KMS-11 (cell line): ENCODE data around the gene THEMIS.
"Not testable (repeated sequence)": the region's sequence is repeated elsewhere in the genome, so short reads cannot be mapped to it uniquely, and the experiment has no call there.

Source experiments
- H2AFZ ChIP-seq: fragments of 200-600 bp; sonication (generic); 2 replicates; pipeline ENCODE4 v1.6.1; 2016; ENCODE audit warnings: antibody characterized with exemption, mixed run types, low read depth
- H3K27ac ChIP-seq: fragments of 200-600 bp; sonication (generic); 2 replicates; pipeline ENCODE4 v1.6.1; 2016; ENCODE audit warnings: mild to moderate bottlenecking, mixed run types
- H3K27me3 ChIP-seq: fragments of 200-600 bp; sonication (generic); 2 replicates; pipeline ENCODE4 v1.6.1; 2017; ENCODE audit warnings: mild to moderate bottlenecking, low read depth, mixed run types, moderate library complexity; ENCODE audit not compliant: insufficient read depth
- H3K36me3 ChIP-seq: fragments of 200-600 bp; sonication (generic); 2 replicates; pipeline ENCODE4 v1.6.1; 2017; ENCODE audit warnings: mild to moderate bottlenecking, mixed run types; ENCODE audit not compliant: insufficient read depth
- H3K4me1 ChIP-seq: fragments of 200-600 bp; sonication (generic); 2 replicates; pipeline ENCODE4 v1.6.1; 2016; ENCODE audit warnings: mild to moderate bottlenecking, low read depth, mixed run types; ENCODE audit not compliant: poor library complexity, severe bottlenecking
- H3K4me2 ChIP-seq: fragments of 200-600 bp; sonication (generic); 2 replicates; pipeline ENCODE4 v1.7.0; 2016; ENCODE audit warnings: mild to moderate bottlenecking, mixed run types
- H3K4me3 ChIP-seq: fragments of 200-600 bp; sonication (generic); IDR thresholded peaks from 2 replicates; pipeline ENCODE4 v1.6.1; 2017; ENCODE audit warnings: low read depth, low read length, mixed read lengths; ENCODE audit not compliant: insufficient read depth
- H3K79me2 ChIP-seq: fragments of 200-600 bp; sonication (generic); 2 replicates; pipeline ENCODE4 v1.6.1; 2016; ENCODE audit warnings: low read depth, mixed run types; ENCODE audit not compliant: insufficient read depth
- H3K9ac ChIP-seq: fragments of 200-600 bp; sonication (generic); 2 replicates; pipeline ENCODE4 v1.6.1; 2016; ENCODE audit warnings: mild to moderate bottlenecking, mixed run types
- H4K20me1 ChIP-seq: fragments of 200-600 bp; sonication (generic); 2 replicates; pipeline ENCODE4 v1.6.1; 2016; ENCODE audit warnings: mild to moderate bottlenecking, mixed run types; ENCODE audit not compliant: insufficient read depth
- CTCF ChIP-seq: fragments of 200-600 bp; sonication (generic); conservative IDR thresholded peaks from 2 replicates; pipeline ENCODE4 v1.6.1; 2017; ENCODE audit warnings: low read depth, mild to moderate bottlenecking, antibody characterized with exemption, low read length, moderate library complexity, mixed read lengths

The THEMIS gene

GRCh38 chr6:127891731-127892326 is 9.0 kb downstream of the THEMIS start:
- Histone ChIP-seq H3K79me2 (peaks cover 100% of the 10 kb centered on the region), H3K36me3 (peaks cover 7% of the 10 kb centered on the region), H4K20me1 (no peaks in the 10 kb centered on the region), H3K27me3 (no peaks in the 10 kb centered on the region), H3K9ac (peak overlapping the region; percentile 94; the same call in 1 of the 2 replicates), H3K27ac (peak overlapping the region; percentile 96; the same call in 1 of the 2 replicates), H3K4me3 (no peak overlapping the region), H2AFZ (no peak overlapping the region), H3K4me2 (peak overlapping the region; percentile 92), H3K4me1 (peaks cover 70% of the 10 kb centered on the region)
- TF ChIP-seq CTCF = no peak

- H3K79me2 ChIP-seq = peaks cover 99% of the 10 kb centered on the region
- TF ChIP-seq CTCF = no peak
- no peak overlapping the region for H2AFZ ChIP-seq
- H3K4me3 ChIP-seq = no peak overlapping the region
- H4K20me1 ChIP-seq = no peaks in the 10 kb centered on the region
- H3K36me3 ChIP-seq = no peaks in the 10 kb centered on the region
- no peaks in the 10 kb centered on the region for H3K27me3 ChIP-seq
- H3K4me1 ChIP-seq = peaks cover 99% of the 10 kb centered on the region
- no peak overlapping the region for H3K9ac ChIP-seq
- peak overlapping the region; percentile 65 for H3K4me2 ChIP-seq
- H3K27ac ChIP-seq = peak overlapping the region; percentile 99; the same call in 1 of the 2 replicates
Measured at GRCh38 chr6:127886603-127887002, 14.3 kb downstream of the THEMIS start.

GRCh38 chr6:127884134-127884533 is 16.7 kb downstream of the THEMIS start:
- Histone ChIP-seq H3K79me2 (peaks cover 94% of the 10 kb centered on the region), H2AFZ (no peak overlapping the region)

GRCh38 chr6:127881949-127882348 is 18.9 kb downstream of the THEMIS start:
- Histone ChIP-seq H3K79me2 (peaks cover 94% of the 10 kb centered on the region), H3K9ac (peak overlapping the region; percentile 84; the same call in 1 of the 2 replicates), H3K4me1 (peaks cover 96% of the 10 kb centered on the region), H3K4me2 (peak overlapping the region; percentile 90), H3K27ac (peak overlapping the region; percentile 99)
- H2AFZ ChIP-seq, H3K36me3 ChIP-seq, H4K20me1 ChIP-seq, H3K27me3 ChIP-seq, H3K4me3 ChIP-seq: not testable (repeated sequence)

More at GRCh38 chr6:127884134-127884533, 16.7 kb downstream of the THEMIS start:
- peak overlapping the region; percentile 99 for H3K27ac ChIP-seq
- H3K4me3 ChIP-seq = no peak overlapping the region
- no peak for TF ChIP-seq CTCF
- peak overlapping the region; percentile 65 for H3K4me2 ChIP-seq
- no peaks in the 10 kb centered on the region for H3K27me3 ChIP-seq
- no peaks in the 10 kb centered on the region for H3K36me3 ChIP-seq
- H3K4me1 ChIP-seq = peaks cover 96% of the 10 kb centered on the region
- no peaks in the 10 kb centered on the region for H4K20me1 ChIP-seq
- no peak overlapping the region for H3K9ac ChIP-seq

GRCh38 chr6:127880429-127880828 is 20.4 kb downstream of the THEMIS start:
- peak overlapping the region; percentile 84 for H3K9ac ChIP-seq
- H3K4me2 ChIP-seq = peak overlapping the region; percentile 90
- peaks cover 94% of the 10 kb centered on the region for H3K79me2 ChIP-seq
- H3K4me3 ChIP-seq = no peak overlapping the region
- no peaks in the 10 kb centered on the region for H3K36me3 ChIP-seq
- H3K27ac ChIP-seq = peak overlapping the region; percentile 99
- H3K27me3 ChIP-seq = no peaks in the 10 kb centered on the region
- no peak for TF ChIP-seq CTCF
- H3K4me1 ChIP-seq = peaks cover 94% of the 10 kb centered on the region
- no peaks in the 10 kb centered on the region for H4K20me1 ChIP-seq
- no peak overlapping the region for H2AFZ ChIP-seq
